PC-3 (cell line): Measurements from ENCODE around the gene RING1. TPM values are rescaled to one million over a fixed set of nuclear protein-coding genes. Genes with fewer than 3 reads are reported as not detected.
A peak's percentile ranks its signal among the peaks of the same experiment; 100 is the strongest.

Source experiments
- ATAC-seq: fragments of 200-7000 bp; cut with Tn5 transposase; 2 replicates; pipeline ENCODE4 v1.9.1; 2020; ENCODE audit warnings: mild to moderate bottlenecking, moderate library complexity
- BruUV-seq: library from RNA; stranded (reverse); fragments of 400-500 nt; replicated peaks from 2 replicates; lab custom pipeline; 2021; lab: Mats Ljungman, UMichigan
- CTCF ChIA-PET: fragments of 300-600 bp; sonication (Branson Sonifier 250); formaldehyde crosslinking; loops from one replicate; lab custom pipeline; 2022; ENCODE audit warnings: antibody characterized with exemption; lab: Charles Lee
- POLR2A ChIA-PET: fragments of 300-600 bp; sonication (Branson Sonifier 250); formaldehyde crosslinking; loops from one replicate; lab custom pipeline; 2022; ENCODE audit warnings: antibody characterized with exemption; ENCODE audit not compliant: unreplicated experiment; lab: Charles Lee
- DNase-seq: peaks from one replicate; pipeline ENCODE4 v3.0.0-alpha.2; 2015
- H2AFZ ChIP-seq: fragments of 300-600 bp; sonication (generic); 2 replicates; pipeline ENCODE4 v1.6.0; 2016; ENCODE audit warnings: antibody characterized with exemption, low read length
- H3F3A ChIP-seq: fragments of 300-600 bp; sonication (generic); one replicate; pipeline ENCODE4 v1.6.0; 2017; ENCODE audit warnings: antibody characterized with exemption, low read length, control low read depth, mild to moderate bottlenecking; ENCODE audit not compliant: unreplicated experiment
- H3K27ac ChIP-seq: fragments of 300-600 bp; sonication (generic); 2 replicates; pipeline ENCODE4 v1.5.1; 2016; ENCODE audit warnings: mild to moderate bottlenecking, low read length
- H3K27me3 ChIP-seq: fragments of 300-600 bp; sonication (generic); 2 replicates; pipeline ENCODE4 v1.6.1; 2016; ENCODE audit warnings: low read length, mixed read lengths
- H3K36me3 ChIP-seq: fragments of 300-600 bp; sonication (generic); 2 replicates; pipeline ENCODE4 v1.6.1; 2016; ENCODE audit warnings: low read depth, mixed run types, low read length, mixed read lengths
- H3K4me1 ChIP-seq: fragments of 300-600 bp; sonication (generic); 2 replicates; pipeline ENCODE4 v1.5.1; 2016; ENCODE audit warnings: low read length; ENCODE audit not compliant: insufficient read depth
- H3K4me2 ChIP-seq: fragments of 300-600 bp; sonication (generic); 2 replicates; pipeline ENCODE4 v1.6.0; 2016; ENCODE audit warnings: low read length
- H3K4me3 ChIP-seq: fragments of 300-600 bp; sonication (generic); 2 replicates; pipeline ENCODE4 v1.5.1; 2016; ENCODE audit warnings: mild to moderate bottlenecking, low read length, mixed read lengths
- H3K79me2 ChIP-seq: fragments of 300-600 bp; sonication (generic); 2 replicates; pipeline ENCODE4 v1.6.1; 2017; ENCODE audit warnings: low read length, mixed read lengths
- H3K9ac ChIP-seq: fragments of 300-600 bp; sonication (generic); 2 replicates; pipeline ENCODE4 v1.6.0; 2016; ENCODE audit warnings: mild to moderate bottlenecking, low read length
- H3K9me2 ChIP-seq: fragments of 300-600 bp; sonication (generic); replicated peaks from 2 replicates; pipeline ENCODE4 v1.6.1; 2016; ENCODE audit warnings: mixed run types, low read length, mixed read lengths
- H3K9me3 ChIP-seq: fragments of 300-600 bp; sonication (generic); 2 replicates; pipeline ENCODE4 v1.6.1; 2016; ENCODE audit warnings: low read length, mixed read lengths
- H4K20me1 ChIP-seq: fragments of 300-600 bp; sonication (generic); 2 replicates; pipeline ENCODE4 v1.6.1; 2016; ENCODE audit warnings: low read length, mixed read lengths
- EZH2 ChIP-seq: fragments of 300-600 bp; sonication (generic); IDR thresholded peaks from one replicate; pipeline ENCODE4 v1.6.1; 2017; ENCODE audit warnings: antibody characterized with exemption, mild to moderate bottlenecking, low read length; ENCODE audit not compliant: unreplicated experiment
- EZH2phosphoT487 ChIP-seq: fragments of 300-600 bp; sonication (generic); IDR thresholded peaks from 2 replicates; pipeline ENCODE4 v1.6.1; 2018; ENCODE audit warnings: mild to moderate bottlenecking, antibody characterized with exemption, low read length, borderline replicate concordance
- intact Hi-C: fragments of 100-400 bp; cut with micrococcal nuclease; formaldehyde crosslinking; loops from 2 replicates; pipeline ENCODE4 v1.9.0; 2023
- total RNA-seq: library from RNA; depleted of rRNA; stranded (reverse); fragments of >200 nt; gene quantifications from 2 replicates; pipeline ENCODE4 v1.2.3, GENCODE V29; 2014
- TF ChIP-seq, protein P1 (sequence below): fragments of 300-600 bp; sonication (generic); conservative IDR thresholded peaks from 2 replicates; pipeline ENCODE4 v1.5.1; 2017; ENCODE audit warnings: antibody characterized with exemption, low read depth, mild to moderate bottlenecking, low read length

Gene RING1
- total RNA-seq, 1 experiment from 2014 or later = 23.3 TPM

DNA sequence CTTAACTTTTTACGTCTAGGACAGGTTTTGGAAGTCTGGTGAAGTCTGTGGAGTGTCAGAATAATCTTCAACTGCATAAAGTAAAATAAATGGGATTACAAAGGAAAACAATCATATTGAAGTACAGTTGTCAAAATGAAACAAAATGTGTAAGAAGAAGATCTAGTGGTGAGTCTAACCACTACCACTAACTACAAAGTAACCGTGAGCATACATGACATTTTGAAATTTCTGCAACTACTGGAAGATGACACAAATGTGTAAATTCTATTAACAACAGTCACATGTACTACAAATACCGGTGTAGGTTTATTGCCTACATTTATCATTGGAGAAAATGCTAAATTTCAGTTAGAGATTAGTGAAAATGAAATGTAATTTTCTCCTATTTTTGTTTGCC, 33.7 kb downstream of the RING1 start:
- CTCF ChIA-PET = no interaction called here

DNA sequence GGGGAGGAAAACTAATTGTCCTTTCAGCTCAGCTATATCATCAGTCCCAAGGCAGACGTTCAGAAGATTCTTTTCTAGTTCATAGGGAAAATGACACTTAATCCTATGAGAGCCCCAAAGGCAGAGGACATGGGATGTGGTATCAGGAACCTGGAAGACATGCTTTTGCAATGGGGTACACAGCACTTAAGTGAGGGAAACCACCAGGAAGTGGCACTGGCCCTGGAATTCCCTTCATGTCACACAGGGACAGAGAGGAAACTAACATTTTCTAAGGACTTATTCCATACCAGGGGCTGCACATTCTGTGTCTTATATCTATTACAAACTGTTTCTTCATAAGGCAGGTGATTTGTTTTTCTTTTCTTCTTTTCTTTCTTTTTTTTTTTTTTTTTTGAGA, 35.2 kb downstream of the RING1 start:
- peaks cover 5% of the 10 kb centered on the region; the same call in 1 of the 2 replicates for H3K4me1 ChIP-seq
- peaks cover 23% of the 10 kb centered on the region; the same call in 1 of the 2 replicates for H3K27me3 ChIP-seq
- POLR2A ChIA-PET = no interaction called here
- DNase-seq = no peak
- no peak for ATAC-seq
- no peaks in the 10 kb centered on the region for H3K79me2 ChIP-seq
- H3K4me2 ChIP-seq = no peak overlapping the region
- CTCF ChIA-PET = no interaction called here
- H4K20me1 ChIP-seq = no peaks in the 10 kb centered on the region
- no peak overlapping the region for H3K9ac ChIP-seq
- TF ChIP-seq EZH2 (no peak), EZH2phosphoT487 (no peak)
- TF ChIP-seq, protein P1, sequence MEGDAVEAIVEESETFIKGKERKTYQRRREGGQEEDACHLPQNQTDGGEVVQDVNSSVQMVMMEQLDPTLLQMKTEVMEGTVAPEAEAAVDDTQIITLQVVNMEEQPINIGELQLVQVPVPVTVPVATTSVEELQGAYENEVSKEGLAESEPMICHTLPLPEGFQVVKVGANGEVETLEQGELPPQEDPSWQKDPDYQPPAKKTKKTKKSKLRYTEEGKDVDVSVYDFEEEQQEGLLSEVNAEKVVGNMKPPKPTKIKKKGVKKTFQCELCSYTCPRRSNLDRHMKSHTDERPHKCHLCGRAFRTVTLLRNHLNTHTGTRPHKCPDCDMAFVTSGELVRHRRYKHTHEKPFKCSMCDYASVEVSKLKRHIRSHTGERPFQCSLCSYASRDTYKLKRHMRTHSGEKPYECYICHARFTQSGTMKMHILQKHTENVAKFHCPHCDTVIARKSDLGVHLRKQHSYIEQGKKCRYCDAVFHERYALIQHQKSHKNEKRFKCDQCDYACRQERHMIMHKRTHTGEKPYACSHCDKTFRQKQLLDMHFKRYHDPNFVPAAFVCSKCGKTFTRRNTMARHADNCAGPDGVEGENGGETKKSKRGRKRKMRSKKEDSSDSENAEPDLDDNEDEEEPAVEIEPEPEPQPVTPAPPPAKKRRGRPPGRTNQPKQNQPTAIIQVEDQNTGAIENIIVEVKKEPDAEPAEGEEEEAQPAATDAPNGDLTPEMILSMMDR = no peak
- H3K4me3 ChIP-seq = no peak overlapping the region
- H3K36me3 ChIP-seq = no peaks in the 10 kb centered on the region
- no peak overlapping the region for H3K27ac ChIP-seq
- no peaks in the 10 kb centered on the region for H3K9me3 ChIP-seq
- no TSS peak for BruUV-seq
- no peaks in the 10 kb centered on the region for H3K9me2 ChIP-seq
- H3F3A ChIP-seq = no peaks in the 10 kb centered on the region
- intact Hi-C loops = no loop called here
- H2AFZ ChIP-seq = no peak overlapping the region

More for the DNA sequence above, 33.7 kb downstream of the RING1 start:
- Histone ChIP-seq H3K36me3 (no peaks in the 10 kb centered on the region), H3K9me3 (no peaks in the 10 kb centered on the region), H3K27me3 (peaks cover 23% of the 10 kb centered on the region; the same call in 1 of the 2 replicates), H3K4me3 (no peak overlapping the region), H3K79me2 (no peaks in the 10 kb centered on the region), H4K20me1 (no peaks in the 10 kb centered on the region), H3F3A (no peaks in the 10 kb centered on the region), H2AFZ (no peak overlapping the region), H3K4me1 (no peaks in the 10 kb centered on the region), H3K9ac (no peak overlapping the region), H3K4me2 (no peak overlapping the region), H3K27ac (no peak overlapping the region), H3K9me2 (no peaks in the 10 kb centered on the region)
- no TSS peak for BruUV-seq
- no peak for DNase-seq
- ATAC-seq = no peak
- TF ChIP-seq EZH2 (no peak), EZH2phosphoT487 (no peak)
- TF ChIP-seq, protein P1 = no peak
- intact Hi-C loops = no loop called here
- POLR2A ChIA-PET = no interaction called here

DNA sequence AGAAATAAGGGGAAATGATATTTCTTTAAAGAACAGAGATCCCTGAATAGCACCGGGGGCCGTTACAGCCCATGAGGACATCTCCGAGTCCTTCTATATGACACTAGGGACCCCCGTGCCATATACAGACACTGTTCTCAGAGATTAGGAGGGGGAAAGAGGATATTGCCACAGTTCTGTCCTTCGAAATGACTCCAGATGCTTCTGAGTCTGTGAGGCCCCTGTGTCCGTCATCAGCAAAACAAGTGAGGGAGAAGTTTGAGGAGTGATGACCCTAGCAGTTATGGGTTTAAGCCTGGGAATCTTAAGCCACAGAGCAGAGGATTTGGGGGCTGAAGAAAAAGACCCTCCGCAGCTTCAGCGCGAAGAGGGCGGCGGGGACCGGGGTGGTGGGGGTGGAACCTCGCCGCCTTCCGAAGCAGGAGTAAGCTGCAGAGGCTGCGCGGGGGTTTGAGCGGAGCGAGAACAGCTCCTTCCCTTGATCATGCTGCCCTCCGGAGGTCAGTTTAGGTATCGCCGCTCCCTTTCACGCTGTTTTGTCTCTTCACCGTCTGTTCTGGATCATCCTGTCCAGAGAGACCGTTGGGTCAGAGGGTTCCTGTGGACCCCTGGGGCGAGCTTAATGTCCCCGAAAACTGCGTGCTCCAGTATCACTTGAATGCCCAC, 39.8 kb downstream of the RING1 start:
- BruUV-seq = no TSS peak
- Histone ChIP-seq H2AFZ (peak overlapping the region; percentile 70), H3K36me3 (no peaks in the 10 kb centered on the region), H3K9me3 (no peaks in the 10 kb centered on the region), H3K27me3 (0 out of 2 replicates have a peak, but pooled peaks cover 5% of the 10 kb centered on the region), H3K9ac (peak overlapping the region; percentile 38; the same call in 1 of the 2 replicates), H3K4me1 (peaks cover 30% of the 10 kb centered on the region), H3K9me2 (no peaks in the 10 kb centered on the region), H3F3A (peaks cover 7% of the 10 kb centered on the region), H3K4me2 (peak overlapping the region; percentile 89), H3K27ac (peak overlapping the region; percentile 29), H4K20me1 (no peaks in the 10 kb centered on the region), H3K79me2 (no peaks in the 10 kb centered on the region), H3K4me3 (peak overlapping the region; percentile 70)
- DNase-seq (peak; percentile 94), ATAC-seq (peak; percentile 45)
- ChIA-PET POLR2A (interaction anchor here (0.6 to 0.8 kb wide), 3 partner anchors 13 to 43 kb away, joined by 4 to 7 read pairs (median 6); partner anchors contain the start of genes B3GALT4 and HSD17B8), CTCF (interaction anchor here (0.6 to 1.3 kb wide), 5 partner anchors 42 to 257 kb away, joined by 3 to 7 read pairs (median 3); no protein-coding TSS in a partner anchor)
- TF ChIP-seq, protein P1 = peak; percentile 83
- TF ChIP-seq EZH2phosphoT487 (no peak), EZH2 (no peak)
- intact Hi-C loops = loop anchor here (1.0 to 2.0 kb wide), 4 partner anchors 41 to 234 kb away; no protein-coding TSS in a partner anchor
